Putamen (tissue), 1 donor: ENCODE results near the gene HPCAL1.

Source experiments
- DNase-seq: peaks from one replicate; pipeline ENCODE4 v3.0.0-alpha.2; 2016; ENCODE audit warnings: low spot score

The HPCAL1 gene

GRCh38 chr2:10407841-10408648 is 105.3 kb downstream of the HPCAL1 start:
- no peak for DNase-seq

GRCh38 chr2:10408649-10409579 is 106.2 kb downstream of the HPCAL1 start:
- peak; percentile 57 for DNase-seq

GRCh38 chr2:10410001-10410822 is 107.5 kb downstream of the HPCAL1 start:
- no peak for DNase-seq

GRCh38 chr2:10410823-10411437 is 108.2 kb downstream of the HPCAL1 start:
- DNase-seq = no peak

GRCh38 chr2:10411557-10411956 is 108.9 kb downstream of the HPCAL1 start:
- no peak for DNase-seq

GRCh38 chr2:10412380-10412779 is 109.7 kb downstream of the HPCAL1 start:
- DNase-seq = no peak

- no peak for DNase-seq
Measured at GRCh38 chr2:10413503-10413902, 110.8 kb downstream of the HPCAL1 start.

GRCh38 chr2:10413991-10414451 is 111.3 kb downstream of the HPCAL1 start:
- DNase-seq = no peak

- no peak for DNase-seq
Measured at GRCh38 chr2:10414591-10414990, 111.9 kb downstream of the HPCAL1 start.

- no peak for DNase-seq
Measured at GRCh38 chr2:10415048-10415447, 112.3 kb downstream of the HPCAL1 start.

- no peak for DNase-seq
Measured at GRCh38 chr2:10415640-10416039, 112.9 kb downstream of the HPCAL1 start.

GRCh38 chr2:10417551-10418335 is 115.0 kb downstream of the HPCAL1 start:
- DNase-seq = no peak

- DNase-seq = no peak
Measured at GRCh38 chr2:10419553-10420257, 117.0 kb downstream of the HPCAL1 start.

GRCh38 chr2:10422251-10422650 is 119.5 kb downstream of the HPCAL1 start:
- DNase-seq = no peak

- DNase-seq = no peak
Measured at GRCh38 chr2:10422732-10423399, 120.2 kb downstream of the HPCAL1 start.

- no peak for DNase-seq
Measured at GRCh38 chr2:10423400-10423774, 120.7 kb downstream of the HPCAL1 start.

- DNase-seq = no peak
Measured at GRCh38 chr2:10424051-10424450, 121.3 kb downstream of the HPCAL1 start.

- no peak for DNase-seq
Measured at GRCh38 chr2:10424916-10425505, 122.3 kb downstream of the HPCAL1 start.

- DNase-seq = no peak
Measured at GRCh38 chr2:10425699-10426098, 123.0 kb downstream of the HPCAL1 start.
